ENCODE results near the gene MSMO1.
"Not testable (repeated sequence)": the region's sequence is repeated elsewhere in the genome, so short reads cannot be mapped to it uniquely, and the experiment has no call there.

GRCh38 chr4:165279531-165279930, 47.9 kb upstream of the MSMO1 start:
- not testable (repeated sequence) for TF ChIP-seq MXI1 (conservative IDR thresholded peaks at IDR 0.05; ENCODE audit: poor library complexity, severe bottlenecking); POLR2AphosphoS5 (IDR thresholded peaks at IDR 0.05); EZH2 (IDR thresholded peaks at IDR 0.05; ENCODE audit: borderline replicate concordance, insufficient read depth, low read length, poor library complexity, severe bottlenecking); RAD21 (conservative IDR thresholded peaks at IDR 0.05); EP300 (conservative IDR thresholded peaks at IDR 0.05; ENCODE audit: poor library complexity, severe bottlenecking); TAF1 (IDR thresholded peaks at IDR 0.05; ENCODE audit: low read depth)
- TF ChIP-seq, protein P1, sequence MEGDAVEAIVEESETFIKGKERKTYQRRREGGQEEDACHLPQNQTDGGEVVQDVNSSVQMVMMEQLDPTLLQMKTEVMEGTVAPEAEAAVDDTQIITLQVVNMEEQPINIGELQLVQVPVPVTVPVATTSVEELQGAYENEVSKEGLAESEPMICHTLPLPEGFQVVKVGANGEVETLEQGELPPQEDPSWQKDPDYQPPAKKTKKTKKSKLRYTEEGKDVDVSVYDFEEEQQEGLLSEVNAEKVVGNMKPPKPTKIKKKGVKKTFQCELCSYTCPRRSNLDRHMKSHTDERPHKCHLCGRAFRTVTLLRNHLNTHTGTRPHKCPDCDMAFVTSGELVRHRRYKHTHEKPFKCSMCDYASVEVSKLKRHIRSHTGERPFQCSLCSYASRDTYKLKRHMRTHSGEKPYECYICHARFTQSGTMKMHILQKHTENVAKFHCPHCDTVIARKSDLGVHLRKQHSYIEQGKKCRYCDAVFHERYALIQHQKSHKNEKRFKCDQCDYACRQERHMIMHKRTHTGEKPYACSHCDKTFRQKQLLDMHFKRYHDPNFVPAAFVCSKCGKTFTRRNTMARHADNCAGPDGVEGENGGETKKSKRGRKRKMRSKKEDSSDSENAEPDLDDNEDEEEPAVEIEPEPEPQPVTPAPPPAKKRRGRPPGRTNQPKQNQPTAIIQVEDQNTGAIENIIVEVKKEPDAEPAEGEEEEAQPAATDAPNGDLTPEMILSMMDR (IDR thresholded peaks at IDR 0.05; ENCODE audit: poor library complexity, severe bottlenecking), result not testable (repeated sequence)

All from neural cell (in vitro differentiated cells).